SK-N-SH (cell line): ENCODE data around the gene LRIT2. TPM values are rescaled to one million over a fixed set of nuclear protein-coding genes. Genes with fewer than 3 reads are reported as not detected.

Experiments used
- CTCF ChIA-PET: fragments of 300-600, 350-600 bp; formaldehyde crosslinking; extraction: SDS; loops from one replicate; lab custom pipeline; 2021; lab: Yijun Ruan, JAX
- POLR2A ChIA-PET: fragments of 350-600 bp; sonication (Branson Sonifier 250); formaldehyde crosslinking; extraction: SDS; loops from one replicate; lab custom pipeline; 2020; ENCODE audit warnings: antibody characterized with exemption, inconsistent platforms; lab: Yijun Ruan, JAX
- DNase-seq: peaks from one replicate; pipeline ENCODE4 v3.0.0; 2012
- H2AFZ ChIP-seq: fragments of 200-600 bp; sonication (generic); 2 replicates; pipeline ENCODE4 v1.8.1; 2016; ENCODE audit warnings: antibody characterized with exemption, mild to moderate bottlenecking, low read depth
- H3F3A ChIP-seq: fragments of 200-600 bp; sonication (generic); replicated peaks from 2 replicates; pipeline ENCODE3; 2016; ENCODE audit warnings: antibody characterized with exemption, mild to moderate bottlenecking; ENCODE audit not compliant: insufficient read depth
- H3K27ac ChIP-seq, 2 experiments: fragments of 200-500 bp in 1 of 2; fragments of 200-600 bp in 1 of 2; sonication (Bioruptor generic) in 1 of 2; sonication (generic), shearing (Covaris generic) in 1 of 2; 2 replicates each; pipeline versions ENCODE4 v1.5.1 to v1.6.1; 2014 to 2016; ENCODE audit warnings: low read depth in 2 of 2, inconsistent platforms in 1 of 2, low read length in 1 of 2, mild to moderate bottlenecking in 1 of 2, mixed read lengths in 1 of 2
- H3K27me3 ChIP-seq: fragments of 200-600 bp; sonication (generic), shearing (Covaris generic); 2 replicates; pipeline ENCODE4 v1.6.1; 2016; ENCODE audit warnings: mixed run types; ENCODE audit not compliant: insufficient read depth
- H3K36me3 ChIP-seq, 2 experiments: fragments of 200-500 bp in 1 of 2; fragments of 200-600 bp in 1 of 2; sonication (Bioruptor generic) in 1 of 2; sonication (generic) in 1 of 2; replicated peaks in 1 of 2; 2 replicates each; pipeline versions ENCODE3 to v1.5.1; 2014 to 2016; ENCODE audit warnings: low read length in 1 of 2, mild to moderate bottlenecking in 1 of 2; ENCODE audit not compliant: insufficient read depth in 2 of 2, control insufficient read depth in 1 of 2
- H3K4me1 ChIP-seq, 2 experiments: fragments of 200-500 bp in 1 of 2; fragments of 200-600 bp in 1 of 2; sonication (Bioruptor generic) in 1 of 2; sonication (generic), shearing (Covaris generic) in 1 of 2; 2 replicates each; pipeline versions ENCODE4 v1.5.1 to v1.6.1; 2014 to 2016; ENCODE audit warnings: low read depth in 1 of 2, low read length in 1 of 2, mixed run types in 1 of 2; ENCODE audit not compliant: insufficient read depth in 2 of 2, control insufficient read depth in 1 of 2
- H3K4me2 ChIP-seq: fragments of 200-600 bp; sonication (generic), shearing (Covaris generic); 2 replicates; pipeline ENCODE4 v1.6.1; 2017; ENCODE audit warnings: mixed run types
- H3K4me3 ChIP-seq, 2 experiments: fragments of 200-500 bp in 1 of 2; fragments of 200-600 bp in 1 of 2; sonication (Bioruptor generic) in 1 of 2; sonication (generic), shearing (Covaris generic) in 1 of 2; 2 replicates each; pipeline versions ENCODE4 v1.5.1 to v1.8.1; 2014 to 2016; ENCODE audit warnings: low read depth in 2 of 2, inconsistent platforms in 1 of 2, low read length in 1 of 2, mild to moderate bottlenecking in 1 of 2, mixed read lengths in 1 of 2, moderate library complexity in 1 of 2
- H3K79me2 ChIP-seq: fragments of 200-600 bp; sonication (generic); 2 replicates; pipeline ENCODE4 v1.8.1; 2017; ENCODE audit warnings: mild to moderate bottlenecking; ENCODE audit not compliant: insufficient read depth
- H3K9ac ChIP-seq: fragments of 200-600 bp; sonication (generic); 2 replicates; pipeline ENCODE4 v1.6.1; 2017; ENCODE audit warnings: mixed run types
- H3K9me2 ChIP-seq: fragments of 200-600 bp; sonication (generic); 2 replicates; pipeline ENCODE4 v1.6.1; 2017; ENCODE audit warnings: mixed run types
- H3K9me3 ChIP-seq: fragments of 200-600 bp; sonication (generic); 2 replicates; pipeline ENCODE4 v1.6.1; 2017; ENCODE audit warnings: mixed run types, mild to moderate bottlenecking, moderate library complexity
- H4K20me1 ChIP-seq: fragments of 200-600 bp; sonication (generic); 2 replicates; pipeline ENCODE4 v1.6.1; 2017; ENCODE audit warnings: mild to moderate bottlenecking, mixed run types; ENCODE audit not compliant: insufficient read depth
- ELF1 ChIP-seq: IDR thresholded peaks from 2 replicates; pipeline ENCODE4 v1.4.0; 2012
- EP300 ChIP-seq, 2 experiments: IDR thresholded peaks; 2 replicates each; pipeline versions ENCODE4 v1.4.0 to v1.6.1; 2012; ENCODE audit warnings: borderline replicate concordance in 1 of 2, low read depth in 1 of 2, low read length in 1 of 2
- EZH2phosphoT487 ChIP-seq: fragments of 200-600 bp; sonication (generic); IDR thresholded peaks from 2 replicates; pipeline ENCODE4 v1.6.1; 2017; ENCODE audit warnings: low read depth, mixed run types, mild to moderate bottlenecking, antibody characterized with exemption, moderate library complexity, borderline replicate concordance
- FOSL2 ChIP-seq: IDR thresholded peaks from 2 replicates; pipeline ENCODE4 v1.4.0; 2012; ENCODE audit warnings: low read depth, mild to moderate bottlenecking, moderate library complexity, borderline replicate concordance
- FOXJ3 ChIP-seq: sonication (generic); formaldehyde crosslinking; IDR thresholded peaks from 2 replicates; pipeline ENCODE4 v1.5.1; 2020; ENCODE audit warnings: mild to moderate bottlenecking, missing genetic modification reagents
- MAX ChIP-seq: IDR thresholded peaks from 2 replicates; pipeline ENCODE4 v1.4.0; 2012; ENCODE audit warnings: low read depth
- MEF2A ChIP-seq: IDR thresholded peaks from 2 replicates; pipeline ENCODE4 v1.4.0; 2012; ENCODE audit warnings: low read depth, borderline replicate concordance
- NRF1 ChIP-seq: IDR thresholded peaks from 2 replicates; pipeline ENCODE4 v1.6.1; 2012; ENCODE audit warnings: low read depth, mild to moderate bottlenecking, low read length
- POLR2AphosphoS5 ChIP-seq: IDR thresholded peaks from 2 replicates; pipeline ENCODE4 v1.6.1; 2012; ENCODE audit warnings: low read depth, low read length
- RCOR1 ChIP-seq: fragments of 150-350 bp; IDR thresholded peaks from 2 replicates; pipeline ENCODE4 v1.6.1; 2017; ENCODE audit warnings: antibody characterized with exemption, low read length
- RXRA ChIP-seq: IDR thresholded peaks from 2 replicates; pipeline ENCODE4 v1.4.0; 2012; ENCODE audit warnings: low read depth, mild to moderate bottlenecking, borderline replicate concordance
- TCF12 ChIP-seq: IDR thresholded peaks from 2 replicates; pipeline ENCODE4 v1.4.0; 2012
- WGBS: methylation state at CpG from one replicate; pipeline ENCODE4 v1.1.6; 2017; ENCODE audit warnings: low lambda C conversion rate; 5-methylcytosine and 5-hydroxymethylcytosine counted together
- polyA plus RNA-seq, 3 experiments: library from polyadenylated mRNA; depleted of rRNA; stranded (reverse); fragments of >200 nt; gene quantifications; 2 replicates each; pipeline ENCODE4 v1.2.3, GENCODE V29; 2012
- TF ChIP-seq, protein P1 (sequence below): fragments of 150-350 bp; IDR thresholded peaks from 2 replicates; pipeline ENCODE4 v1.6.1; 2016; ENCODE audit warnings: mild to moderate bottlenecking, low read depth, low read length
- TF ChIP-seq, protein P2 (sequence below): IDR thresholded peaks from 2 replicates; pipeline ENCODE4 v1.4.0; 2012; ENCODE audit warnings: low read depth, borderline replicate concordance
- TF ChIP-seq, protein P3 (sequence below): fragments of 200-600 bp; sonication (generic); IDR thresholded peaks from 2 replicates; pipeline ENCODE4 v1.6.1; 2017; ENCODE audit warnings: antibody characterized with exemption, mild to moderate bottlenecking, moderate library complexity

Gene LRIT2
- polyA plus RNA-seq, 1 of the 3 experiments (the other 2 are of a cell fraction): not detected

- no peaks in the 10 kb centered on the region for H3F3A ChIP-seq
- no peaks in the 10 kb centered on the region for H3K9me2 ChIP-seq
- TF ChIP-seq ELF1: no peak
- TF ChIP-seq, protein P1, sequence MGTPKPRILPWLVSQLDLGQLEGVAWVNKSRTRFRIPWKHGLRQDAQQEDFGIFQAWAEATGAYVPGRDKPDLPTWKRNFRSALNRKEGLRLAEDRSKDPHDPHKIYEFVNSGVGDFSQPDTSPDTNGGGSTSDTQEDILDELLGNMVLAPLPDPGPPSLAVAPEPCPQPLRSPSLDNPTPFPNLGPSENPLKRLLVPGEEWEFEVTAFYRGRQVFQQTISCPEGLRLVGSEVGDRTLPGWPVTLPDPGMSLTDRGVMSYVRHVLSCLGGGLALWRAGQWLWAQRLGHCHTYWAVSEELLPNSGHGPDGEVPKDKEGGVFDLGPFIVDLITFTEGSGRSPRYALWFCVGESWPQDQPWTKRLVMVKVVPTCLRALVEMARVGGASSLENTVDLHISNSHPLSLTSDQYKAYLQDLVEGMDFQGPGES: no peak
- TF ChIP-seq FOSL2: no peak
- TF ChIP-seq, protein P2, sequence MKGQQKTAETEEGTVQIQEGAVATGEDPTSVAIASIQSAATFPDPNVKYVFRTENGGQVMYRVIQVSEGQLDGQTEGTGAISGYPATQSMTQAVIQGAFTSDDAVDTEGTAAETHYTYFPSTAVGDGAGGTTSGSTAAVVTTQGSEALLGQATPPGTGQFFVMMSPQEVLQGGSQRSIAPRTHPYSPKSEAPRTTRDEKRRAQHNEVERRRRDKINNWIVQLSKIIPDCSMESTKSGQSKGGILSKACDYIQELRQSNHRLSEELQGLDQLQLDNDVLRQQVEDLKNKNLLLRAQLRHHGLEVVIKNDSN: no peak
- TF ChIP-seq, all 33 proteins: peak for 0
- Histone ChIP-seq H3K4me3 (no peak overlapping the region), H3K9me3 (no peaks in the 10 kb centered on the region), H3K36me3 (no peaks in the 10 kb centered on the region), H3K27me3 (no peaks in the 10 kb centered on the region), H3K79me2 (no peaks in the 10 kb centered on the region), H4K20me1 (no peaks in the 10 kb centered on the region), H3K4me2 (no peak overlapping the region), H3K9ac (no peak overlapping the region), H2AFZ (no peak overlapping the region), H3K4me1 (peaks cover 0 to 11% of the 10 kb centered on the region in 2 experiments; a peak in 1 of 4 replicates), H3K27ac (no peak overlapping the region)
- CTCF ChIA-PET: interaction anchor here (5.7 kb wide), 1 partner anchor 9 kb away, joined by 34 read pairs; no protein-coding TSS in a partner anchor
- no peak for DNase-seq
- POLR2A ChIA-PET: no interaction called here
- WGBS: 38% methylated on average over 4 of the region's 4 CpGs
Observed at GRCh38 chr10:84196083-84196482, 29.3 kb downstream of the LRIT2 start.

DNA sequence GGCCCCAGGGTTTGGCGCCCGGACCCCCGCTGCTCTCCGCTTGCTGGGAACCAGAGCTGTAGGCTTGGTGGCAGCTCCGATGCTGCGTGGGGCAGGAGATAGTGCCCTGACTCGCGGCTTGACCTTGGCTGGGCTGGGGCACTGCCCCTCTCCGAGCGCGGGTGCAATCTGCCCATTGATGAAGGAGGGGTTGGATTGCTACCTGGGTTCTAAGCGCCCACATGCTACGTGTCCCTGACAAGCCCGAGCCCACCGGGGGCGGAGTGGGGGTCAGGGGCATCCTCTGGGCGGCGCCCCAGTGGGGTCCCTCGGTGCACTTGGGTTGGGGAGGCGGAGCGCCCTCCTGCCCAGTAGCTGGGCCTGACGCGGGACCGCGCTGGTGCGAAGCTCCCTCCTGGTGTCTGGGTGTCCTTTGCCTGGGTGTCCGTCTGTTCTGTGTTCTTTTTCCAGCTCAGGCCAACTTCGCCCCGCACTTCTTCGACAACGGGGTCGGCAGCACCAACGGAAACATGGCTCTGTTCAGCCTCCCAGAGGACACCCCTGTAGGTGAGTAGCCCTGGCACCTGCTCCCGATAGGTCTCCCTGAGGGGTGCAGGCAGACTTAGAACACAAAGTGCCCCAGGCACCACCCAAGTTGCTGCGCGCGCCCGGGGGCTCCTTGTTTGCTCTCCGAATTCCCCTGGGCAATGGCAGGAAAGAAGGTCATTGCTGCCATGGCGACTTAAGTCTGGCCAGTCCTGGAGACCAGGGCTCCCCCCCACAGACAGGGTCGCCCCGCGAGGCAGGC, 30.1 kb downstream of the LRIT2 start:
- H3K27ac ChIP-seq: no peak overlapping the region
- H4K20me1 ChIP-seq: no peaks in the 10 kb centered on the region
- H3K4me3 ChIP-seq: peak overlapping the region in 1 of 2 experiments; percentile 42; a peak in 1 of 4 replicates
- H3K9ac ChIP-seq: no peak overlapping the region
- H3K4me2 ChIP-seq: no peak overlapping the region
- POLR2A ChIA-PET: no interaction called here
- H3K27me3 ChIP-seq: no peaks in the 10 kb centered on the region
- peaks cover 0 to 11% of the 10 kb centered on the region in 2 experiments; a peak in 1 of 4 replicates for H3K4me1 ChIP-seq
- H3K9me2 ChIP-seq: no peaks in the 10 kb centered on the region
- WGBS: 83% methylated on average over 16 of the region's 43 CpGs
- H3K36me3 ChIP-seq: no peaks in the 10 kb centered on the region
- CTCF ChIA-PET: interaction anchor here (0.7 to 5.7 kb wide), 5 partner anchors 10 to 47 kb away, joined by 3 to 34 read pairs (median 4); no protein-coding TSS in a partner anchor
- no peaks in the 10 kb centered on the region for H3K79me2 ChIP-seq
- no peaks in the 10 kb centered on the region for H3K9me3 ChIP-seq
- TF ChIP-seq, protein P3, sequence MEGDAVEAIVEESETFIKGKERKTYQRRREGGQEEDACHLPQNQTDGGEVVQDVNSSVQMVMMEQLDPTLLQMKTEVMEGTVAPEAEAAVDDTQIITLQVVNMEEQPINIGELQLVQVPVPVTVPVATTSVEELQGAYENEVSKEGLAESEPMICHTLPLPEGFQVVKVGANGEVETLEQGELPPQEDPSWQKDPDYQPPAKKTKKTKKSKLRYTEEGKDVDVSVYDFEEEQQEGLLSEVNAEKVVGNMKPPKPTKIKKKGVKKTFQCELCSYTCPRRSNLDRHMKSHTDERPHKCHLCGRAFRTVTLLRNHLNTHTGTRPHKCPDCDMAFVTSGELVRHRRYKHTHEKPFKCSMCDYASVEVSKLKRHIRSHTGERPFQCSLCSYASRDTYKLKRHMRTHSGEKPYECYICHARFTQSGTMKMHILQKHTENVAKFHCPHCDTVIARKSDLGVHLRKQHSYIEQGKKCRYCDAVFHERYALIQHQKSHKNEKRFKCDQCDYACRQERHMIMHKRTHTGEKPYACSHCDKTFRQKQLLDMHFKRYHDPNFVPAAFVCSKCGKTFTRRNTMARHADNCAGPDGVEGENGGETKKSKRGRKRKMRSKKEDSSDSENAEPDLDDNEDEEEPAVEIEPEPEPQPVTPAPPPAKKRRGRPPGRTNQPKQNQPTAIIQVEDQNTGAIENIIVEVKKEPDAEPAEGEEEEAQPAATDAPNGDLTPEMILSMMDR: no peak
- TF ChIP-seq ELF1 (no peak), POLR2AphosphoS5 (no peak), FOXJ3 (no peak), RXRA (no peak), MEF2A (no peak), EZH2phosphoT487 (no peak), RCOR1 (no peak), NRF1 (no peak), MAX (no peak), TCF12 (no peak), EP300 (IDR thresholded peaks at IDR 0.05; ENCODE audit: borderline replicate concordance in 1 of 2, low read depth in 1 of 2, low read length in 1 of 2) (no peak)
- no peaks in the 10 kb centered on the region for H3F3A ChIP-seq
- DNase-seq: peak; percentile 47
- no peak overlapping the region for H2AFZ ChIP-seq
